NCI-H2081 (cell line): Measurements from ENCODE around the gene CATSPERB.
A peak's percentile ranks its signal among the peaks of the same experiment; 100 is the strongest.
"Not testable (repeated sequence)": the region's sequence is repeated elsewhere in the genome, so short reads cannot be mapped to it uniquely, and the experiment has no call there.

Source experiments
- DNase-seq, 2 experiments: peaks; one replicate each; lab custom pipeline; 2025; lab: John Stamatoyannopoulos, UW

CATSPERB gene

GRCh38 chr14:91674911-91675310, 57.0 kb downstream of the CATSPERB start:
- no peak for DNase-seq

GRCh38 chr14:91669867-91670266, 62.0 kb downstream of the CATSPERB start:
- DNase-seq, result no peak

- DNase-seq, result not testable (repeated sequence)
These were observed 64.8 kb downstream of the CATSPERB start for GRCh38 chr14:91667101-91667500.

GRCh38 chr14:91660790-91661189, 71.1 kb downstream of the CATSPERB start:
- no peak for DNase-seq

- no peak for DNase-seq
These were observed 77.0 kb downstream of the CATSPERB start for GRCh38 chr14:91654836-91655235.

- DNase-seq, result no peak
These were observed 78.4 kb downstream of the CATSPERB start for GRCh38 chr14:91653451-91653850.

GRCh38 chr14:91649930-91650329, 82.0 kb downstream of the CATSPERB start:
- DNase-seq, result peak; percentile 4 to 19

- DNase-seq, result no peak
These were observed 84.0 kb downstream of the CATSPERB start for GRCh38 chr14:91647856-91648255.

GRCh38 chr14:91636604-91637003, 95.3 kb downstream of the CATSPERB start:
- no peak for DNase-seq

GRCh38 chr14:91624757-91625156, 107.1 kb downstream of the CATSPERB start:
- no peak for DNase-seq

- no peak for DNase-seq
These were observed 117.7 kb downstream of the CATSPERB start for GRCh38 chr14:91614187-91614586.

GRCh38 chr14:91613459-91614112, 118.3 kb downstream of the CATSPERB start:
- no peak for DNase-seq

GRCh38 chr14:91611528-91611927, 120.4 kb downstream of the CATSPERB start:
- DNase-seq, result no peak

GRCh38 chr14:91609161-91609560, 122.7 kb downstream of the CATSPERB start:
- DNase-seq, result no peak

- no peak for DNase-seq
These were observed 124.4 kb downstream of the CATSPERB start for GRCh38 chr14:91607322-91608047.

GRCh38 chr14:91606851-91607250, 125.0 kb downstream of the CATSPERB start:
- DNase-seq, result no peak

GRCh38 chr14:91604611-91605010, 127.3 kb downstream of the CATSPERB start:
- not testable (repeated sequence) for DNase-seq

GRCh38 chr14:91599994-91600393, 131.9 kb downstream of the CATSPERB start:
- no peak for DNase-seq

- no peak for DNase-seq
These were observed 136.2 kb downstream of the CATSPERB start for GRCh38 chr14:91595736-91596135.

- DNase-seq, result not testable (repeated sequence)
These were observed 137.9 kb downstream of the CATSPERB start for GRCh38 chr14:91593957-91594356.

- DNase-seq, result no peak
These were observed 145.5 kb downstream of the CATSPERB start for GRCh38 chr14:91586410-91586809.

GRCh38 chr14:91585856-91586255, 146.0 kb downstream of the CATSPERB start:
- no peak for DNase-seq

GRCh38 chr14:91582761-91583160, 149.1 kb downstream of the CATSPERB start:
- DNase-seq, result no peak
